IMR-90 (cell line): ENCODE results near the gene CD55. TPM values are rescaled to one million over a fixed set of nuclear protein-coding genes. Genes with fewer than 3 reads are reported as not detected.
"Not testable (repeated sequence)": the region's sequence is repeated elsewhere in the genome, so short reads cannot be mapped to it uniquely, and the experiment has no call there.

Experiments used
- ATAC-seq: fragments of 200-7000 bp; cut with Tn5 transposase; 2 replicates; pipeline ENCODE4 v1.9.1; 2020; ENCODE audit warnings: low read depth, mild to moderate bottlenecking, moderate library complexity
- BruUV-seq: library from RNA; stranded (reverse); fragments of 400-500 nt; replicated peaks from 2 replicates; lab custom pipeline; 2021; lab: Mats Ljungman, UMichigan
- CTCF ChIA-PET: fragments of 300-600 bp; formaldehyde crosslinking; extraction: SDS; loops from one replicate; lab custom pipeline; 2021; ENCODE audit warnings: antibody characterized with exemption; lab: Yijun Ruan, JAX
- POLR2A ChIA-PET: fragments of 300-600 bp; sonication (Branson Sonifier 250); formaldehyde crosslinking; loops from one replicate; lab custom pipeline; 2022; ENCODE audit warnings: antibody characterized with exemption; ENCODE audit not compliant: unreplicated experiment; lab: Charles Lee
- DNase-seq: peaks from one replicate; pipeline ENCODE4 v3.0.0; 2013
- H2AFZ ChIP-seq: replicated peaks from 2 replicates; pipeline ENCODE3; 2013; ENCODE audit warnings: low read length, mild to moderate bottlenecking; ENCODE audit not compliant: poor library complexity
- H2AK5ac ChIP-seq: 2 replicates; pipeline ENCODE4 v1.6.1; 2013; ENCODE audit warnings: low read depth, low read length, inconsistent platforms
- H2AK9ac ChIP-seq: replicated peaks from 2 replicates; pipeline ENCODE3; 2013; ENCODE audit warnings: mild to moderate bottlenecking, low read depth, low read length, moderate library complexity; ENCODE audit not compliant: poor library complexity
- H2BK120ac ChIP-seq: 2 replicates; pipeline ENCODE4 v1.6.1; 2013; ENCODE audit warnings: low read depth, low read length, inconsistent platforms
- H2BK15ac ChIP-seq: 3 replicates; pipeline ENCODE4 v1.6.1; 2013; ENCODE audit warnings: low read depth, low read length, inconsistent platforms
- H2BK20ac ChIP-seq: 2 replicates; pipeline ENCODE4 v1.6.1; 2013; ENCODE audit warnings: low read depth, mild to moderate bottlenecking, inconsistent platforms, low read length, moderate library complexity
- H2BK5ac ChIP-seq: 2 replicates; pipeline ENCODE4 v1.6.1; 2013; ENCODE audit warnings: mild to moderate bottlenecking, low read depth, low read length, inconsistent platforms; ENCODE audit not compliant: poor library complexity, severe bottlenecking
- H3K14ac ChIP-seq: replicated peaks from 2 replicates; pipeline ENCODE4 v1.6.1; 2013; ENCODE audit warnings: low read depth, low read length, inconsistent platforms
- H3K18ac ChIP-seq: 2 replicates; pipeline ENCODE4 v1.6.1; 2013; ENCODE audit warnings: low read depth, low read length, control low read depth
- H3K23ac ChIP-seq: 2 replicates; pipeline ENCODE4 v1.6.1; 2013; ENCODE audit warnings: low read depth, low read length, inconsistent platforms
- H3K27ac ChIP-seq: 2 replicates; pipeline ENCODE4 v1.5.1; 2013; ENCODE audit warnings: mild to moderate bottlenecking, control low read depth, low read length; ENCODE audit not compliant: insufficient read depth
- H3K27me3 ChIP-seq: 2 replicates; pipeline ENCODE4 v1.6.1; 2013; ENCODE audit warnings: low read length; ENCODE audit not compliant: control insufficient read depth, insufficient read depth
- H3K36me3 ChIP-seq: 2 replicates; pipeline ENCODE4 v1.6.1; 2013; ENCODE audit warnings: low read length, mixed read lengths; ENCODE audit not compliant: control insufficient read depth, insufficient read depth
- H3K4ac ChIP-seq: 2 replicates; pipeline ENCODE4 v1.6.1; 2013; ENCODE audit warnings: low read depth, low read length, inconsistent platforms
- H3K4me1 ChIP-seq: 2 replicates; pipeline ENCODE4 v1.6.1; 2013; ENCODE audit warnings: low read length, mixed read lengths; ENCODE audit not compliant: control insufficient read depth, insufficient read depth
- H3K4me2 ChIP-seq: 2 replicates; pipeline ENCODE4 v1.6.1; 2013; ENCODE audit warnings: low read depth, mild to moderate bottlenecking, control low read depth, low read length, moderate library complexity
- H3K4me3 ChIP-seq: 2 replicates; pipeline ENCODE4 v1.5.1; 2013; ENCODE audit warnings: low read depth, mild to moderate bottlenecking, control low read depth, low read length, moderate library complexity; ENCODE audit not compliant: insufficient read depth
- H3K56ac ChIP-seq: 2 replicates; pipeline ENCODE4 v1.6.1; 2013; ENCODE audit warnings: low read length, inconsistent platforms; ENCODE audit not compliant: insufficient read depth; ENCODE audit errors: extremely low read depth
- H3K79me1 ChIP-seq, 2 experiments: 2 replicates each; pipeline ENCODE4 v1.6.1; 2013; ENCODE audit warnings: low read length in 2 of 2, inconsistent platforms in 1 of 2, low read depth in 1 of 2
- H3K9ac ChIP-seq: 2 replicates; pipeline ENCODE4 v1.6.1; 2013; ENCODE audit warnings: low read depth, low read length, control low read depth
- H3K9me1 ChIP-seq: 2 replicates; pipeline ENCODE4 v1.6.1; 2013; ENCODE audit warnings: low read length, inconsistent platforms; ENCODE audit not compliant: insufficient read depth
- H3K9me3 ChIP-seq: 2 replicates; pipeline ENCODE4 v1.6.1; 2013; ENCODE audit warnings: low read length; ENCODE audit not compliant: control insufficient read depth, insufficient read depth
- H4K20me1 ChIP-seq: 2 replicates; pipeline ENCODE4 v1.6.1; 2013; ENCODE audit warnings: low read length, inconsistent platforms; ENCODE audit not compliant: insufficient read depth
- H4K5ac ChIP-seq: 2 replicates; pipeline ENCODE4 v1.6.1; 2013; ENCODE audit warnings: mild to moderate bottlenecking, low read depth, low read length, control low read depth
- H4K8ac ChIP-seq, 2 experiments: 2 replicates each; pipeline ENCODE4 v1.6.1; 2013; ENCODE audit warnings: low read depth in 2 of 2, low read length in 2 of 2, control low read depth in 1 of 2, inconsistent platforms in 1 of 2
- H4K91ac ChIP-seq: 2 replicates; pipeline ENCODE4 v1.6.1; 2013; ENCODE audit warnings: low read depth, low read length, inconsistent platforms; ENCODE audit not compliant: insufficient read depth
- WGBS, 2 experiments: methylation state at CpG; one replicate each; pipeline versions ENCODE4 v1.1.5 to v1.1.7; 2013; ENCODE audit warnings: missing lambda C conversion rate in 2 of 2; ENCODE audit not compliant: insufficient read length in 1 of 2; ENCODE audit errors: extremely low coverage in 2 of 2; 5-methylcytosine and 5-hydroxymethylcytosine counted together
- dilution Hi-C: fragments of 300-500 bp; cut with HindIII; formaldehyde crosslinking; loops from one replicate; pipeline ENCODE4 v1.14.3; 2018; ENCODE audit warnings: low sequenced_read_pairs; ENCODE audit not compliant: unreplicated experiment
- in situ Hi-C: fragments of 300-500 bp; cut with MboI; formaldehyde crosslinking; loops from 3 replicates; pipeline ENCODE4 v1.14.3; 2019; ENCODE audit warnings: low sequenced_read_pairs, inconsistent platforms, mixed read lengths
- intact Hi-C: fragments of 100-400 bp; cut with micrococcal nuclease; formaldehyde crosslinking; loops from 2 replicates; pipeline ENCODE4 v1.10.0; 2022
- polyA plus RNA-seq, 3 experiments: library from polyadenylated mRNA; depleted of rRNA; stranded (reverse); fragments of >200 nt; gene quantifications; 2 replicates each; pipeline ENCODE4 v1.2.3, GENCODE V29; 2012; ENCODE audit warnings: low replicate concordance in 1 of 3
- total RNA-seq: library from RNA; depleted of rRNA; stranded (reverse); fragments of >200 nt; gene quantifications from 2 replicates; pipeline ENCODE4 v1.2.3, GENCODE V29; 2012

The CD55 gene
- total and polyA plus RNA-seq, 2 of the 4 experiments (the other 2 are of a cell fraction) = 6.6 to 11.5 TPM

DNA sequence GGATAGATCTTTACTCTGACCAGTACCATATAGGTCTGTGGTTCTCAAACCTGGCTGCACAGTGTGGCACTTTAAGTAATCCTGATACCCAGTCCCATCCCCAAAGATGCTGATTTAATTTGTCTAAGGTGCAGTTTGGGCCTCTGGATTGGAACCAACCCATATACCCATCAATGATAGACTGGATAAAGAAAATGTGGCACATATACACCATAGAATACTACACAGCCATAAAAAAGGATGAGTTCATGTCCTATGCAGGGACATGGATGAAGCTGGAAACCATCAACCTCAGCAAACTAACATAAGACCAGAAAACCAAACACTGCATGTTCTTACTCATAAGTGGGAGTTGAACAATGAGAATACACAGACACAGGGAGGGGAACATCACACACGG is 1.4 kb upstream of the CD55 start:
- in situ Hi-C loops, H3K4me3 ChIP-seq, H3K56ac ChIP-seq, H3K23ac ChIP-seq, POLR2A ChIA-PET, H3K4ac ChIP-seq, H4K91ac ChIP-seq, BruUV-seq, H3K4me1 ChIP-seq, H2BK15ac ChIP-seq, H3K79me1 ChIP-seq, H3K27ac ChIP-seq, H2BK20ac ChIP-seq, H3K4me2 ChIP-seq, H3K9me3 ChIP-seq, H4K20me1 ChIP-seq, H3K9ac ChIP-seq, H2AK5ac ChIP-seq, H3K36me3 ChIP-seq, H3K27me3 ChIP-seq, DNase-seq, H4K5ac ChIP-seq, H3K18ac ChIP-seq, dilution Hi-C loops, H2BK120ac ChIP-seq, H4K8ac ChIP-seq, H2BK5ac ChIP-seq, H2AFZ ChIP-seq, H2AK9ac ChIP-seq, ATAC-seq, H3K14ac ChIP-seq: not testable (repeated sequence)
- intact Hi-C loops = loop anchor here (2.0 kb wide), 1 partner anchor 73 kb away; no protein-coding TSS in a partner anchor
- CTCF ChIA-PET = interaction anchor here (1.3 kb wide), 1 partner anchor 35 kb away, joined by 3 read pairs; no protein-coding TSS in a partner anchor
- WGBS, 2 experiments = no CpG with 5 or more reads among the region's 1 CpG
- peaks cover 11% of the 10 kb centered on the region for H3K9me1 ChIP-seq
